MM.1S (cell line): ENCODE measurements around the gene ZCCHC24.

ENCODE experiments used
- DNase-seq: peaks from one replicate; pipeline ENCODE4 v3.0.0-alpha.2; 2015
- H2AFZ ChIP-seq: fragments of 300-600 bp; sonication (generic); 2 replicates; pipeline ENCODE4 v1.6.0; 2016; ENCODE audit warnings: antibody characterized with exemption, low read length
- H3F3A ChIP-seq: fragments of 300-600 bp; sonication (generic); 2 replicates; pipeline ENCODE4 v1.6.1; 2016; ENCODE audit warnings: mild to moderate bottlenecking, antibody characterized with exemption, low read length, moderate library complexity, mixed read lengths; ENCODE audit not compliant: insufficient read depth
- H3K27ac ChIP-seq: fragments of 300-600 bp; sonication (generic); 2 replicates; pipeline ENCODE4 v1.5.1; 2016; ENCODE audit warnings: mild to moderate bottlenecking, low read length
- H3K27me3 ChIP-seq: fragments of 300-600 bp; sonication (generic); replicated peaks from 2 replicates; pipeline ENCODE4 v1.6.0; 2016; ENCODE audit warnings: low read length; ENCODE audit not compliant: insufficient read depth
- H3K36me3 ChIP-seq: fragments of 300-600 bp; sonication (generic); replicated peaks from 2 replicates; pipeline ENCODE4 v1.6.1; 2016; ENCODE audit warnings: mild to moderate bottlenecking, low read length, mixed read lengths; ENCODE audit not compliant: insufficient read depth
- H3K4me1 ChIP-seq: fragments of 300-600 bp; sonication (generic); 2 replicates; pipeline ENCODE4 v1.6.1; 2016; ENCODE audit warnings: low read length, mixed read lengths
- H3K4me2 ChIP-seq: fragments of 300-600 bp; sonication (generic); 2 replicates; pipeline ENCODE4 v1.6.0; 2016; ENCODE audit warnings: low read depth, low read length
- H3K4me3 ChIP-seq: fragments of 300-600 bp; sonication (generic); 2 replicates; pipeline ENCODE4 v1.5.1; 2016; ENCODE audit warnings: low read length, mixed read lengths
- H3K79me2 ChIP-seq: fragments of 300-600 bp; sonication (generic); 2 replicates; pipeline ENCODE4 v1.6.1; 2016; ENCODE audit warnings: mixed run types, low read length, mixed read lengths
- H3K9ac ChIP-seq: fragments of 300-600 bp; sonication (generic); 2 replicates; pipeline ENCODE4 v1.6.1; 2016; ENCODE audit warnings: low read length, mixed read lengths
- H3K9me2 ChIP-seq: fragments of 300-600 bp; sonication (generic); replicated peaks from 2 replicates; pipeline ENCODE4 v1.6.1; 2016; ENCODE audit warnings: mild to moderate bottlenecking, low read length, mixed read lengths; ENCODE audit not compliant: insufficient read depth
- H3K9me3 ChIP-seq: fragments of 300-600 bp; sonication (generic); replicated peaks from 2 replicates; pipeline ENCODE4 v1.6.1; 2016; ENCODE audit warnings: mild to moderate bottlenecking, low read length, mixed read lengths; ENCODE audit not compliant: insufficient read depth
- H4K20me1 ChIP-seq: fragments of 300-600 bp; sonication (generic); 2 replicates; pipeline ENCODE4 v1.6.1; 2016; ENCODE audit warnings: mild to moderate bottlenecking, low read length, moderate library complexity, mixed read lengths; ENCODE audit not compliant: insufficient read depth
- EZH2 ChIP-seq: fragments of 300-600 bp; sonication (generic); optimal IDR thresholded peaks from 2 replicates; pipeline ENCODE3; 2017; ENCODE audit warnings: low read depth, mild to moderate bottlenecking, antibody characterized with exemption, low read length, mixed read lengths
- EZH2phosphoT487 ChIP-seq: fragments of 300-600 bp; sonication (generic); IDR thresholded peaks from 2 replicates; pipeline ENCODE4 v1.6.1; 2018; ENCODE audit warnings: antibody characterized with exemption, low read length
- TF ChIP-seq, protein P1 (sequence below): fragments of 300-600 bp; sonication (generic); IDR thresholded peaks from 2 replicates; pipeline ENCODE4 v1.5.1; 2016; ENCODE audit warnings: antibody characterized with exemption, low read length, mixed read lengths

Gene ZCCHC24

DNA sequence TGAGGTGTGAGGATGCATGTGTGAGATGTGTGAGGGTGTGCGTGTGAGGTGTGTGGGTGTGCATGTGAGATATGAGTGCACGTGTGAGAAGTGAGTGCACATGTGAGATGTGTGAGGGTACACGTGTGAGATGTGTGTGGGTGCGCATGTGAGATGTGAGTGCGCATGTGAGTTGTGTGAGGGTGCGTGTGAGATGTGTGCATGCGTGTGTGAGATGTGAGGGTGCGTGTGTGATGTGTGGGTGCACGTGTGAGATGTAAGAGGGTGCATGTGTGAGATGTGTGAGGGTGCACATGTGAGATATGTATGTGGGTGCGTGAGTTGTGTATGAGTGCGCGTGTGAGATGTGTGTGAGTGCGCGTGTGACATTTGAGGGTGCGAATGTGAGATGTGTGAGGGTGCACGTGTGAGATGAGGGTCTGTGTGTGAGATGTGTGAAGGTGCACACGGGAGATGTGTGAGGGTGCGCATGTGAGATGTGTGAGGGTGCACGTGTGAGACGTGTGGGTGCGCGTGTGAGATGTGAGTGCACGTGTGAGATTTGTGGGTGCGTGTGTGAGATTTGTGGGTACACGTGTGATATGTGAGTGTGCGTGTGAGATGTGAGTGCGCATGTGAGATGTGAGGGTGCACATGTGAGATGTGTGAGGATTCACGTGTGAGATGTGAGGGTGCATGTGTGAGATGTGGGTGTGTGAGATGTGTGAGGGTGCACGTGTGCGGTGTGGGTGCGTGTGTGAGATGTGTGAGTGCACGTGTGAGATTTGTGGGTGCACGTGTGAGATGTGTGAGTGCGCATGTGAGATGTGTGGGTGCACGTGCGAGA, 67.7 kb downstream of the ZCCHC24 start:
- Histone ChIP-seq H3F3A (no peaks in the 10 kb centered on the region), H3K4me3 (no peak overlapping the region)
- TF ChIP-seq, protein P1, sequence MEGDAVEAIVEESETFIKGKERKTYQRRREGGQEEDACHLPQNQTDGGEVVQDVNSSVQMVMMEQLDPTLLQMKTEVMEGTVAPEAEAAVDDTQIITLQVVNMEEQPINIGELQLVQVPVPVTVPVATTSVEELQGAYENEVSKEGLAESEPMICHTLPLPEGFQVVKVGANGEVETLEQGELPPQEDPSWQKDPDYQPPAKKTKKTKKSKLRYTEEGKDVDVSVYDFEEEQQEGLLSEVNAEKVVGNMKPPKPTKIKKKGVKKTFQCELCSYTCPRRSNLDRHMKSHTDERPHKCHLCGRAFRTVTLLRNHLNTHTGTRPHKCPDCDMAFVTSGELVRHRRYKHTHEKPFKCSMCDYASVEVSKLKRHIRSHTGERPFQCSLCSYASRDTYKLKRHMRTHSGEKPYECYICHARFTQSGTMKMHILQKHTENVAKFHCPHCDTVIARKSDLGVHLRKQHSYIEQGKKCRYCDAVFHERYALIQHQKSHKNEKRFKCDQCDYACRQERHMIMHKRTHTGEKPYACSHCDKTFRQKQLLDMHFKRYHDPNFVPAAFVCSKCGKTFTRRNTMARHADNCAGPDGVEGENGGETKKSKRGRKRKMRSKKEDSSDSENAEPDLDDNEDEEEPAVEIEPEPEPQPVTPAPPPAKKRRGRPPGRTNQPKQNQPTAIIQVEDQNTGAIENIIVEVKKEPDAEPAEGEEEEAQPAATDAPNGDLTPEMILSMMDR = no peak
- TF ChIP-seq EZH2 = no peak
- no peak for TF ChIP-seq EZH2phosphoT487

DNA sequence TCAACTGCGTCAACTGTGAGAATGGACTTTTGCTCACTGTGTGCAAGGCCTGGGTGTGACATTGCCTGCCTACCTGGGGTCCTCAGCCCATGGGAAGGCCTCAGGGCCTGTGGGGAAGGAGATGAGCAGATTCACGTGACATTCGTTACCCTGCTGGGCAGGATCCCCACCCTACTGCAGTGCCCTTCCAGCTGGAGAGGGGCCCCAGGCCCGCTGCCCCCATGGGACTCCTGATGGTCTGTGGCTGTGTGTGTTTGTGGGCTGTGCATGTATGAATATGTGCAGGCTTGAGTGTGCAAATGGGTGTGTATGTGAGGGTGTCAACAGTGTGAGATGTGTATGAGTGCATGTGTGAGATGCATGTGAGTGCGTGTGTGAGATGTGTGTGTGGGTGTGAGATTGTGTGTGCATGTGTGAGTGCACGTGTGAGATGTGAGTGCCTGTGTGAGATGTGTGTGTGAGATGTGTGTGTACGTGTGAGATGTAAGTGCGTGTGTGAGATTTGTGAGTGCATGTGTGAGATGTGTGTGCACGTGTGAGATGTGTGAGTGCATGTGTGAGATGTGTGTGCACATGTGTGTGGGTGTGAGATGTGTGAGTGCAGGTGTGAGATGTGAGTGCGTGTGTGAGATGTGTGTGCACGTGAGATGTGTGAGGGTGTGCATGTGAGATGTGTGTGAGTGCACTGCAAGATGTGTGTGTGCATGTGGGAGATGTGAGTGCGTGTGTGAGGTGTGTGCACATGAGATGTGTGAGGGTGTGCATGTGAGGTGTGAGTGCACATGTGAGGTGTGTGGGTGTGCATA, 68.5 kb downstream of the ZCCHC24 start:
- Histone ChIP-seq H3K9me3 (no peaks in the 10 kb centered on the region), H3K9me2 (no peaks in the 10 kb centered on the region), H4K20me1 (no peaks in the 10 kb centered on the region), H3K9ac (no peak overlapping the region), H3F3A (no peaks in the 10 kb centered on the region), H2AFZ (no peak overlapping the region), H3K4me3 (no peak overlapping the region), H3K27me3 (no peaks in the 10 kb centered on the region), H3K4me2 (no peak overlapping the region), H3K27ac (no peak overlapping the region), H3K36me3 (no peaks in the 10 kb centered on the region), H3K79me2 (no peaks in the 10 kb centered on the region), H3K4me1 (peaks cover 12% of the 10 kb centered on the region)
- DNase-seq = no peak
- TF ChIP-seq EZH2 (no peak), EZH2phosphoT487 (no peak)
- TF ChIP-seq, protein P1 = no peak

More for the DNA sequence above, 67.7 kb downstream of the ZCCHC24 start:
- Histone ChIP-seq H3K36me3 (no peaks in the 10 kb centered on the region), H3K27me3 (no peaks in the 10 kb centered on the region), H4K20me1 (no peaks in the 10 kb centered on the region), H3K4me1 (peaks cover 5% of the 10 kb centered on the region), H3K4me2 (no peak overlapping the region), H3K9me2 (no peaks in the 10 kb centered on the region), H3K79me2 (no peaks in the 10 kb centered on the region), H3K9me3 (no peaks in the 10 kb centered on the region), H2AFZ (no peak overlapping the region), H3K27ac (no peak overlapping the region), H3K9ac (no peak overlapping the region)
- no peak for DNase-seq

DNA sequence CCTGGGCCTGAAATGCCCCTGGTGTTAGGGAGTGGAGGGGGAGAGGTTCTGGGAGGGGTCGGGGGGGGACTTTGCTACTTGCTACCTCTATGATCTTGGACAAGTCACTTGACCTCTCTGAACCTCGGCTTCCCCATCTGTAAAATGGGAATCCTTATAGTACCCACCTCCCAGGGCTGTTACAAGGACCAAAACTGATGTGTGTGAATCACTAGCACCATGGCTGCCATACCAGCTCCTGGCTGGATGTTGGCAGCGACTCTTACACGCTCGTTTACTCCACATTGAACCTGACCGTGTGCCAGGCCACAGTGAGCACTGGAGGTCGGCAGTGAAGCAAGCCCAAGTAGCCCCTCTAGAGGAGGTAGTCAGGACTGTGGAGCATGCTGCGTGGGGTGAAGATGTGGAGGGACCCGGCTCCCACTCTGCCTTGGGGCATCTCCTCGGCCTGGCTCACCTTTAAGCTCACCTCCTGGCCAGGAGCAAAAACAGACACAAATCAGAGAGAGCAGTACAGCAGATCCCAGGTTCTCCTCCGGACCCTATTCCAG, 69.3 kb downstream of the ZCCHC24 start:
- no peak for DNase-seq
- no peaks in the 10 kb centered on the region for H3K9me3 ChIP-seq
- no peak overlapping the region for H3K9ac ChIP-seq
- H3K27ac ChIP-seq = no peak overlapping the region
- no peak overlapping the region for H3K4me3 ChIP-seq
- no peaks in the 10 kb centered on the region for H3K27me3 ChIP-seq
- no peak overlapping the region for H2AFZ ChIP-seq
- no peaks in the 10 kb centered on the region for H3K36me3 ChIP-seq
- no peaks in the 10 kb centered on the region for H4K20me1 ChIP-seq
- peaks cover 12% of the 10 kb centered on the region for H3K4me1 ChIP-seq
- TF ChIP-seq EZH2 (no peak), EZH2phosphoT487 (no peak)
- TF ChIP-seq, protein P1 = no peak
- no peaks in the 10 kb centered on the region for H3K9me2 ChIP-seq
- H3K4me2 ChIP-seq = no peak overlapping the region
- H3K79me2 ChIP-seq = no peaks in the 10 kb centered on the region
- no peaks in the 10 kb centered on the region for H3F3A ChIP-seq
